Tongue (tissue), 2 donors: ENCODE measurements around the gene MYLK3. TPM values are rescaled to one million over a fixed set of nuclear protein-coding genes. Genes with fewer than 3 reads are reported as not detected.

Source experiments
- DNase-seq: peaks from one replicate; pipeline ENCODE4 v3.0.0-alpha.2; 2015
- total RNA-seq: library from RNA; depleted of rRNA; stranded (reverse); fragments of >200 nt; gene quantifications from one replicate; pipeline ENCODE4 v1.2.3, GENCODE V29; 2014

The MYLK3 gene
- total RNA-seq, 1 donor from 2014 or later = 80.8 TPM

GRCh38 chr16:46757339-46758050 lies 9.4 kb upstream of the MYLK3 start:
- peak; percentile 71 for DNase-seq

GRCh38 chr16:46756772-46757171 lies 8.6 kb upstream of the MYLK3 start:
- no peak for DNase-seq

- DNase-seq = no peak
Observed at GRCh38 chr16:46753015-46753414, 4.9 kb upstream of the MYLK3 start.

- DNase-seq = no peak
Observed at GRCh38 chr16:46751381-46751780, 3.2 kb upstream of the MYLK3 start.

- DNase-seq = peak; percentile 67
Observed at GRCh38 chr16:46748775-46749705, 896 bp upstream of the MYLK3 start.

- peak; percentile 75 for DNase-seq
Observed at GRCh38 chr16:46746821-46747776, 1.0 kb downstream of the MYLK3 start.

- DNase-seq = no peak
Observed at GRCh38 chr16:46745617-46746016, 2.5 kb downstream of the MYLK3 start.

- DNase-seq = peak; percentile 55
Observed at GRCh38 chr16:46743232-46743719, 4.9 kb downstream of the MYLK3 start.

- DNase-seq = no peak
Observed at GRCh38 chr16:46739934-46740333, 8.2 kb downstream of the MYLK3 start.

GRCh38 chr16:46737621-46738214 lies 10.4 kb downstream of the MYLK3 start:
- DNase-seq = no peak

GRCh38 chr16:46736695-46737094 lies 11.4 kb downstream of the MYLK3 start:
- no peak for DNase-seq

GRCh38 chr16:46733319-46733830 lies 14.8 kb downstream of the MYLK3 start:
- DNase-seq = no peak

GRCh38 chr16:46732561-46732960 lies 15.6 kb downstream of the MYLK3 start:
- no peak for DNase-seq

- DNase-seq = no peak
Observed at GRCh38 chr16:46731691-46732555, 16.2 kb downstream of the MYLK3 start.

GRCh38 chr16:46730801-46731690 lies 17.1 kb downstream of the MYLK3 start:
- DNase-seq = no peak

- DNase-seq = no peak
Observed at GRCh38 chr16:46730126-46730525, 18.0 kb downstream of the MYLK3 start.

GRCh38 chr16:46729326-46729995 lies 18.7 kb downstream of the MYLK3 start:
- DNase-seq = no peak

- DNase-seq = peak; percentile 68
Observed at GRCh38 chr16:46728806-46729205, 19.3 kb downstream of the MYLK3 start.

- DNase-seq = no peak
Observed at GRCh38 chr16:46727630-46728029, 20.5 kb downstream of the MYLK3 start.
